ENCODE measurements around the gene RHBDF2. TPM values are rescaled to one million over a fixed set of nuclear protein-coding genes. Genes with fewer than 3 reads are reported as not detected.

The RHBDF2 gene
- total RNA-seq = 10 to 100 TPM; 11.6 to 23.9 TPM

GRCh38 chr17:76501018-76501826, at the start of gene RHBDF2:
RHBDF2 (minus strand) TSS chr17:76501423; CDS start chr17:76481524, 19,899 bp downstream.
- H3K27me3 ChIP-seq = no peaks in the 10 kb centered on the region
- peak within 1 kb of the TSS; percentile 75 to 83 for H3K9ac ChIP-seq (ENCODE audit: low read depth in 2 of 2, low read length in 2 of 2)
- peak; percentile 96 for DNase-seq
- H3K27ac ChIP-seq = peak within 1 kb of the TSS; percentile 69
- no peaks in the 10 kb centered on the region for H3K9me3 ChIP-seq
- no peaks in the 10 kb centered on the region for H3K36me3 ChIP-seq
- intact Hi-C loops (cut with DNase I) = loop anchor here (10.0 kb wide), 1 partner anchor 196 kb away; the partner anchor contains the start of gene QRICH2
- TF ChIP-seq CTCF (IDR thresholded peaks at IDR 0.05) = no peak
- peaks cover 21% of the 10 kb centered on the region for H3K4me1 ChIP-seq
- H3K4me3 ChIP-seq = peak within 1 kb of the TSS; percentile 74

GRCh38 chr17:76549539-76549938, 48.3 kb upstream of the RHBDF2 start:
- H3K27me3 ChIP-seq = no peaks in the 10 kb centered on the region
- no peak for TF ChIP-seq CTCF (IDR thresholded peaks at IDR 0.05)
- intact Hi-C loops (cut with DNase I) = no loop called here
- no peak overlapping the region for H3K9ac ChIP-seq (ENCODE audit: low read depth in 2 of 2, low read length in 2 of 2)
- H3K27ac ChIP-seq = no peak overlapping the region
- H3K4me1 ChIP-seq = no peaks in the 10 kb centered on the region
- H3K9me3 ChIP-seq = no peaks in the 10 kb centered on the region
- H3K4me3 ChIP-seq = no peak overlapping the region
- no peak for DNase-seq
- H3K36me3 ChIP-seq = no peaks in the 10 kb centered on the region

- Histone ChIP-seq H3K27ac (no peak overlapping the region), H3K27me3 (no peaks in the 10 kb centered on the region), H3K36me3 (no peaks in the 10 kb centered on the region), H3K9ac (ENCODE audit: low read depth in 2 of 2, low read length in 2 of 2) (no peak overlapping the region), H3K4me3 (no peak overlapping the region), H3K4me1 (no peaks in the 10 kb centered on the region), H3K9me3 (no peaks in the 10 kb centered on the region)
- intact Hi-C loops (cut with DNase I) = no loop called here
- no peak for TF ChIP-seq CTCF (IDR thresholded peaks at IDR 0.05)
- DNase-seq = no peak
These were observed 47.9 kb upstream of the RHBDF2 start for GRCh38 chr17:76549215-76549518.

- intact Hi-C loops (cut with DNase I) = no loop called here
- Histone ChIP-seq H3K4me3 (no peak overlapping the region), H3K4me1 (no peaks in the 10 kb centered on the region), H3K27me3 (no peaks in the 10 kb centered on the region), H3K9me3 (no peaks in the 10 kb centered on the region), H3K9ac (ENCODE audit: low read depth in 2 of 2, low read length in 2 of 2) (no peak overlapping the region), H3K27ac (no peak overlapping the region), H3K36me3 (no peaks in the 10 kb centered on the region)
- TF ChIP-seq CTCF (IDR thresholded peaks at IDR 0.05) = no peak
- DNase-seq = no peak
These were observed 47.4 kb upstream of the RHBDF2 start for GRCh38 chr17:76548378-76549214.

- Histone ChIP-seq H3K27me3 (no peaks in the 10 kb centered on the region), H3K4me3 (no peak overlapping the region), H3K36me3 (no peaks in the 10 kb centered on the region), H3K9me3 (no peaks in the 10 kb centered on the region), H3K4me1 (no peaks in the 10 kb centered on the region), H3K27ac (no peak overlapping the region), H3K9ac (ENCODE audit: low read depth in 2 of 2, low read length in 2 of 2) (no peak overlapping the region)
- no peak for TF ChIP-seq CTCF (IDR thresholded peaks at IDR 0.05)
- no peak for DNase-seq
- intact Hi-C loops (cut with DNase I) = no loop called here
These were observed 46.5 kb upstream of the RHBDF2 start for GRCh38 chr17:76547642-76548202.
